Activated CD8-positive, alpha-beta T cell treated with anti-CD3 and anti-CD28 coated beads for 36 hours (primary cell): ENCODE results near the gene UBE2D2. TPM values are rescaled to one million over a fixed set of nuclear protein-coding genes. Genes with fewer than 3 reads are reported as not detected.
A peak's percentile ranks its signal among the peaks of the same experiment; 100 is the strongest.

ENCODE experiments used
- ATAC-seq: fragments of 200-7000 bp; cut with Tn5 transposase; one replicate; pipeline ENCODE4 v1.10.0; 2021; ENCODE audit warnings: mild to moderate bottlenecking, moderate library complexity
- CTCF ChIA-PET: fragments of 350-600 bp; sonication (Branson Sonifier 250); formaldehyde crosslinking; loops from one replicate; lab custom pipeline; 2021; ENCODE audit warnings: antibody characterized with exemption; lab: Charles Lee
- POLR2A ChIA-PET: fragments of 350-600 bp; sonication (Branson Sonifier 250); formaldehyde crosslinking; loops from one replicate; lab custom pipeline; 2021; ENCODE audit warnings: antibody characterized with exemption; lab: Charles Lee
- DNase-seq: peaks from one replicate; pipeline ENCODE4 v3.0.0-alpha.2; 2020
- H3K27ac Mint-ChIP-seq: one replicate; pipeline ENCODE4 v1.8.0; 2021; ENCODE audit warnings: mild to moderate bottlenecking, mixed read lengths
- H3K27me3 Mint-ChIP-seq: one replicate; pipeline ENCODE4 v1.8.0; 2021; ENCODE audit warnings: mixed read lengths
- H3K36me3 Mint-ChIP-seq: one replicate; pipeline ENCODE4 v1.8.0; 2021; ENCODE audit warnings: low read depth, mixed read lengths
- H3K4me1 Mint-ChIP-seq: one replicate; pipeline ENCODE4 v1.8.0; 2021; ENCODE audit warnings: low read depth, mixed read lengths
- H3K4me3 Mint-ChIP-seq: one replicate; pipeline ENCODE4 v1.8.0; 2021; ENCODE audit warnings: mild to moderate bottlenecking, moderate library complexity, mixed read lengths
- H3K9me3 Mint-ChIP-seq: one replicate; pipeline ENCODE4 v1.8.0; 2021; ENCODE audit warnings: mixed read lengths
- CTCF ChIP-seq: fragments of 200-600 bp; IDR thresholded peaks from one replicate; pipeline ENCODE4 v1.8.0; 2022; ENCODE audit warnings: antibody characterized with exemption, mild to moderate bottlenecking
- intact Hi-C: fragments of 100-400 bp; cut with micrococcal nuclease; formaldehyde crosslinking; loops from one replicate; pipeline ENCODE4 v1.10.0; 2022
- total RNA-seq, 2 experiments: library from RNA; stranded (reverse); gene quantifications; one replicate each; pipeline ENCODE4 v1.2.3, GENCODE V29; 2021

UBE2D2 gene
- total RNA-seq, 2 experiments from 2014 or later: 239 to 253 TPM

DNA sequence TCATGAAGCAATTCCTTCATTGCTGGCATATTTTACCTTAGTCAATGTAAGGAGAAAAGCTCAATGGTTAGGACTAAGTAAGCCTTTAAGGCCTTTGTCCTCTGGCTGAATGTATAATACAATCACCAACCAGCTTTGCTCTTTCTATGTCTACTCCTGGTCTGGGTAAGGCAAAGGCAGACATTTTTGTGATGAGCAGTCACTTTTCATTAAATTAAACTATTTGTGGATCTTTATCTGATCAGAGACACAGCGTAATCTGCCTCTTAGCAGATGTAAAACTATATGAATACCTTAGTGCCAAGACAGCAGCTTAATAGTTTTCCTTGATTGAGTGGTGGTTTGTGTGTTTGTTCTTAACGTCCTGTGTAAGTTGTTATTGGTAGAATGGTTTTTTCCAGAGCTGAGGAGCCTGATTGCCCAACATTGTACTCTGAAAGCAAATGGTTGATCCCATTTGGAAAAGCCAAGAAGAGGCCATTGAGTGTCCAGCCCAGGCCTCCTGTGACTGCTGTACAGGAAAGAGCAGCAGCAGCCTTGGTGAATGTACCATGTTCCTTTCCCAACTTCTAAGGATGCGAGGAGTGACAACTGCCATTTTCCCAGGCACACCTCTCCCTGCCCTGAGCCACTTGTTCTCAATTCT lies 70.5 kb downstream of the UBE2D2 start:
- H3K4me1 Mint-ChIP-seq: peaks cover 34% of the 10 kb centered on the region
- CTCF ChIA-PET: interaction anchor here (0.8 to 9.9 kb wide), 21 partner anchors 9 to 209 kb away, joined by 3 to 211 read pairs (median 4); partner anchors contain the start of gene CXXC5
- POLR2A ChIA-PET: interaction anchor here (0.6 to 1.0 kb wide), 2 partner anchors 127 to 144 kb away, joined by 3 read pairs; no protein-coding TSS in a partner anchor
- no peaks in the 10 kb centered on the region for H3K9me3 Mint-ChIP-seq
- intact Hi-C loops: loop anchor here (2.0 to 5.0 kb wide), 3 partner anchors 41 to 136 kb away; no protein-coding TSS in a partner anchor
- H3K27me3 Mint-ChIP-seq: no peaks in the 10 kb centered on the region
- H3K36me3 Mint-ChIP-seq: peaks cover 28% of the 10 kb centered on the region
- no peak overlapping the region for H3K27ac Mint-ChIP-seq
- no peak for TF ChIP-seq CTCF
- ATAC-seq: no peak
- no peak for DNase-seq
- no peak overlapping the region for H3K4me3 Mint-ChIP-seq

DNA sequence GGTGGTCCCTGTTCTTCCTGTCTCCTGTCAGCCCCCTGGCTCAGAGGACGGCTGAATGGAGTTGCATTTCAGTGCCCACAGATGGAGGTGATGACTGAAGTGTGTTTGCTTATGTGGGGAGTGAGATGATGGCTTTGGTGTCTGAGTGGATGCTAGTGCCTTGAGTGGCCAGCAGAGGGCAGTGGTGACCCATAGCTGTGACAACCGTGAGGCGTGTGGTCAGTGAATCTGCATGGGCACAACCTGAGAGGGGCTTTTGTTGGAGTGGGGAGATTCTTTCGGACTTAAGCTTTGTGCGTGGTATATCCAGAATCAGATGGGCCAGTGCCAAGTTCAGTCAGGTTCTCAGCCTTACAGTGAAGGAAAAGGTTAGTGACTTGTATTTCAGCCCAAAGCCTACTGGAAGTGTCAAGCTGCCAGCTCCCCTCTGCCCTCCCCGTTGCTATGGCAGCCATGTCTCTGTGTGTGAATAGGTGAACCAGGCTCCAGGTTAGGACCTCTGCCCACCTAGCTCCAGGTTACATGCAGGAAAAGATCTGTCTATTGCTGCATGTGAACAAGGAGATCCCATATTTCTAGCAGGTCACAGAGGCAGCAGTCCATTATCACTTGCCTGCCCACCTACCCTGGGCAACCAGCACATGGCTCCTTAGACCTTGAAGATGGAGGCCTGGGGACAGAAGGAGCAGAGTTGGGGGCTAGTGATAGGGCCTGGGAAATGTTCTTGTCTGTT lies 72.3 kb downstream of the UBE2D2 start:
- peak; percentile 91 for TF ChIP-seq CTCF
- no peaks in the 10 kb centered on the region for H3K27me3 Mint-ChIP-seq
- H3K9me3 Mint-ChIP-seq: no peaks in the 10 kb centered on the region
- H3K4me3 Mint-ChIP-seq: no peak overlapping the region
- ChIA-PET POLR2A (interaction anchor here (0.9 to 6.6 kb wide), 12 partner anchors 9 to 224 kb away, joined by 3 to 87 read pairs (median 5); partner anchors contain the start of gene CXXC5), CTCF (interaction anchor here (0.7 to 9.9 kb wide), 48 partner anchors 9 to 218 kb away, joined by 3 to 211 read pairs (median 5); partner anchors contain the start of genes CXXC5 and UBE2D2)
- peaks cover 11% of the 10 kb centered on the region for H3K36me3 Mint-ChIP-seq
- H3K4me1 Mint-ChIP-seq: peaks cover 46% of the 10 kb centered on the region
- ATAC-seq: peak; percentile 31
- peak; percentile 73 for DNase-seq
- intact Hi-C loops: loop anchor here (2.0 to 5.0 kb wide), 3 partner anchors 39 to 134 kb away; no protein-coding TSS in a partner anchor
- peak overlapping the region; percentile 43 for H3K27ac Mint-ChIP-seq

GRCh38 chr5:139634028-139634325 lies 72.8 kb downstream of the UBE2D2 start:
- Mint-ChIP-seq H3K36me3 (peaks cover 8% of the 10 kb centered on the region), H3K27ac (no peak overlapping the region)

DNA sequence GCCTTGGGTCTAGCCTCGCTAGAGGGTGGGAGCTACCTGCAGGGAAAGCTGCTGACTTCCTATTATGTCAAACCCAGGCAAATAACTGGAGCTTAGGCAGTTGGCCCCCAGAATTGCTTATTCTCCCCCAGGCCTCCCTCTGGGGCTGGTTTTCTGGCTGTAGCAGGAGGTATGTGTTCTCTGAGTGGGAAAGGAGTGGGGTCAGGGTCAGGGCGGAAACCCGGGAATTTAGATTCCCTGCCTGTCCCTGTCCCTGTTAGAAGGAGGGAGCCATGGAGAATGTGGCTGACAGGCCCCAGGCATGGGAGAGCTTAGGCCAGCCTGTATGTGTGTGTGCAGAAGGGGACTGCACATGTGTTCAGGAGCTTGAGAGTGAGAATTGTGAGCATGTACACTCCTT lies 73.4 kb downstream of the UBE2D2 start:
- Mint-ChIP-seq H3K36me3 (peaks cover 7% of the 10 kb centered on the region), H3K9me3 (no peaks in the 10 kb centered on the region), H3K4me1 (peaks cover 50% of the 10 kb centered on the region), H3K4me3 (no peak overlapping the region), H3K27me3 (no peaks in the 10 kb centered on the region), H3K27ac (no peak overlapping the region)
- CTCF ChIA-PET: interaction anchor here (0.7 to 9.9 kb wide), 35 partner anchors 7 to 219 kb away, joined by 3 to 211 read pairs (median 7); partner anchors contain the start of genes CXXC5 and UBE2D2
- intact Hi-C loops: loop anchor here (5.0 kb wide), 2 partner anchors 38 to 133 kb away; no protein-coding TSS in a partner anchor
- ATAC-seq (no peak), DNase-seq (no peak)
- POLR2A ChIA-PET: interaction anchor here (0.6 to 6.6 kb wide), 12 partner anchors 8 to 384 kb away, joined by 3 to 87 read pairs (median 6); partner anchors contain the start of gene CXXC5
- TF ChIP-seq CTCF: no peak

More at GRCh38 chr5:139634028-139634325, 72.8 kb downstream of the UBE2D2 start:
- CTCF ChIA-PET: interaction anchor here (0.7 to 9.9 kb wide), 49 partner anchors 8 to 218 kb away, joined by 3 to 211 read pairs (median 5); partner anchors contain the start of genes CXXC5 and UBE2D2
- H3K4me1 Mint-ChIP-seq: peaks cover 50% of the 10 kb centered on the region
- no peak for ATAC-seq
- TF ChIP-seq CTCF: no peak
- H3K4me3 Mint-ChIP-seq: no peak overlapping the region
- intact Hi-C loops: loop anchor here (5.0 kb wide), 2 partner anchors 38 to 133 kb away; no protein-coding TSS in a partner anchor
- no peaks in the 10 kb centered on the region for H3K9me3 Mint-ChIP-seq
- H3K27me3 Mint-ChIP-seq: no peaks in the 10 kb centered on the region
- DNase-seq: no peak
- POLR2A ChIA-PET: interaction anchor here (0.6 to 6.6 kb wide), 11 partner anchors 9 to 383 kb away, joined by 3 to 87 read pairs (median 5); partner anchors contain the start of gene CXXC5
